GM12878 (cell line): ENCODE data around the gene SPR. TPM values are rescaled to one million over a fixed set of nuclear protein-coding genes. Genes with fewer than 3 reads are reported as not detected.

Experiments
- ATAC-seq: fragments of 200-7000 bp; cut with Tn5 transposase; 3 replicates; pipeline ENCODE4 v1.9.1; 2020; ENCODE audit warnings: mild to moderate bottlenecking, moderate library complexity
- BruUV-seq: library from RNA; stranded (reverse); fragments of 400-500 nt; replicated peaks from 2 replicates; lab custom pipeline; 2021; lab: Mats Ljungman, UMichigan
- CTCF ChIA-PET: fragments of 300-600 bp; sonication (Branson Sonifier 250); formaldehyde crosslinking; extraction: SDS; loops from one replicate; lab custom pipeline; 2021; ENCODE audit warnings: inconsistent platforms; lab: Yijun Ruan, JAX
- POLR2A ChIA-PET: fragments of 350-600 bp; formaldehyde crosslinking; extraction: SDS; loops from one replicate; lab custom pipeline; 2021; ENCODE audit warnings: inconsistent platforms; lab: Charles Lee
- RAD21 ChIA-PET: fragments of 300-600 bp; sonication (Branson Sonifier 250); formaldehyde crosslinking; loops from one replicate; lab custom pipeline; 2023; ENCODE audit warnings: antibody characterized with exemption; ENCODE audit not compliant: unreplicated experiment; lab: Charles Lee
- SMC1A ChIA-PET: fragments of 300-600 bp; sonication (Branson Sonifier 250); formaldehyde crosslinking; loops from one replicate; lab custom pipeline; 2023; ENCODE audit not compliant: unreplicated experiment, uncharacterized antibody; lab: Charles Lee
- DNase-seq: peaks from one replicate; pipeline ENCODE4 v3.0.0-alpha.2; 2011; ENCODE audit warnings: low read depth, low spot score
- FAIRE-seq: peaks from 3 replicates; lab custom pipeline; 2011; peaks lifted over from hg19 to GRCh38; lab: Jason Lieb, UNC
- H2AFZ ChIP-seq: 2 replicates; pipeline ENCODE4 v1.6.0; 2011; ENCODE audit warnings: low read depth, low read length, control low read depth; ENCODE audit not compliant: control insufficient read depth
- H3K27ac ChIP-seq: 2 replicates; pipeline ENCODE4 v1.5.1; 2011; ENCODE audit warnings: control low read depth; ENCODE audit not compliant: control insufficient read depth, insufficient read depth
- H3K27me3 ChIP-seq, 2 experiments: replicated peaks in 1 of 2; 2 replicates each; pipeline versions ENCODE4 v1.6.0 to v1.6.1; 2011; ENCODE audit warnings: low read length in 1 of 2; ENCODE audit not compliant: control insufficient read depth in 2 of 2, insufficient read depth in 2 of 2
- H3K36me3 ChIP-seq, 2 experiments: 2 replicates each; pipeline ENCODE4 v1.5.1; 2011; ENCODE audit warnings: low read length in 1 of 2; ENCODE audit not compliant: control insufficient read depth in 2 of 2, insufficient read depth in 2 of 2
- H3K4me1 ChIP-seq: 2 replicates; pipeline ENCODE4 v1.6.1; 2011; ENCODE audit warnings: mild to moderate bottlenecking, low read length, moderate library complexity, mixed read lengths; ENCODE audit not compliant: control insufficient read depth, insufficient read depth
- H3K4me2 ChIP-seq: 2 replicates; pipeline ENCODE4 v1.6.0; 2011; ENCODE audit warnings: control low read depth; ENCODE audit not compliant: control insufficient read depth, insufficient read depth
- H3K4me3 ChIP-seq: fragments of 200-600 bp; sonication (generic); 2 replicates; pipeline ENCODE4 v1.5.1; 2016
- H3K79me2 ChIP-seq: 2 replicates; pipeline ENCODE4 v1.6.0; 2011; ENCODE audit warnings: low read length; ENCODE audit not compliant: control insufficient read depth, insufficient read depth
- H3K9ac ChIP-seq: 2 replicates; pipeline ENCODE4 v1.8.0; 2011; ENCODE audit warnings: low read length, control low read depth, mixed read lengths; ENCODE audit not compliant: control insufficient read depth, insufficient read depth
- H3K9me3 ChIP-seq: replicated peaks from 3 replicates; pipeline ENCODE4 v1.5.1; 2011; ENCODE audit warnings: mild to moderate bottlenecking, low read length; ENCODE audit not compliant: control insufficient read depth, insufficient read depth
- H4K20me1 ChIP-seq: 2 replicates; pipeline ENCODE4 v1.6.0; 2011; ENCODE audit not compliant: control insufficient read depth, insufficient read depth
- FOXM1 ChIP-seq: IDR thresholded peaks from 2 replicates; pipeline ENCODE4 v1.6.1; 2012; ENCODE audit warnings: low read depth, mild to moderate bottlenecking, inconsistent platforms, low read length, moderate library complexity
- ZNF384 ChIP-seq: IDR thresholded peaks from 2 replicates; pipeline ENCODE4 v1.6.1; 2012; ENCODE audit warnings: low read depth, mild to moderate bottlenecking, low read length, improper control_type of control experiment, borderline replicate concordance
- ZSCAN29 ChIP-seq: fragments of 450-650 bp; IDR thresholded peaks from 2 replicates; pipeline ENCODE4 v1.6.1; 2017; ENCODE audit warnings: mild to moderate bottlenecking, moderate library complexity
- WGBS: methylation state at CpG from one replicate; pipeline ENCODE4 v1.1.6; 2016; ENCODE audit warnings: low lambda C conversion rate; ENCODE audit not compliant: insufficient replicate concordance, insufficient coverage; ENCODE audit errors: missing lambda C conversion rate; 5-methylcytosine and 5-hydroxymethylcytosine counted together
- in situ Hi-C: fragments of 300-500 bp; cut with MboI; formaldehyde crosslinking; loops from 9 replicates; pipeline ENCODE4 v1.14.3; 2018; ENCODE audit warnings: mixed read lengths
- intact Hi-C: fragments of 100-400 bp; cut with micrococcal nuclease; formaldehyde crosslinking; loops from one replicate; pipeline ENCODE4 v1.14.2; 2022; ENCODE audit not compliant: unreplicated experiment
- polyA plus RNA-seq, 11 experiments: library from polyadenylated mRNA; depleted of rRNA in 4 of 11; unstranded in 6 of 11; stranded (reverse) in 5 of 11; fragments of >200 nt; fragmentation: Nextera tagmentation in 4 of 11; fragmentation: Illumina TruSeq in 1 of 11; extraction: Ambion mirVana in 4 of 11; extraction: Trizol in 1 of 11; gene quantifications; 1 replicate in 1 of 11; 2 replicates in 10 of 11; pipeline versions ENCODE4 v1.2.1 to v1.2.3, GENCODE V29; 2011 to 2016; ENCODE audit warnings: inconsistent platforms in 2 of 11, missing spikeins in 2 of 11, low read depth in 1 of 11
- total RNA-seq, 4 experiments: library from RNA; depleted of rRNA in 3 of 4; stranded (reverse); fragments of >200 nt in 3 of 4; fragmentation: Illumina TruSeq in 1 of 4; extraction: Trizol in 1 of 4; gene quantifications; 2 replicates each; pipeline versions ENCODE4 v1.2.1 to v1.2.3, GENCODE V29; 2013 to 2021
- TF ChIP-seq, protein P1 (sequence below), 3 experiments: IDR thresholded peaks in 2 of 3; conservative IDR thresholded peaks in 1 of 3; 2 replicates each; pipeline ENCODE4 v1.5.1; 2011; ENCODE audit warnings: low read depth in 3 of 3, low read length in 3 of 3, mild to moderate bottlenecking in 3 of 3, control low read depth in 2 of 3, moderate library complexity in 2 of 3, inconsistent platforms in 1 of 3, mixed read lengths in 1 of 3; ENCODE audit not compliant: control insufficient read depth in 2 of 3, insufficient read depth in 1 of 3; ENCODE audit errors: extremely low read depth in 1 of 3
- TF ChIP-seq, protein P2 (sequence below): IDR thresholded peaks from 2 replicates; pipeline ENCODE4 v1.6.1; 2012; ENCODE audit warnings: low read length, inconsistent platforms

SPR gene
- total and polyA plus RNA-seq, 10 of the 15 experiments (the other 5 are each of a cell fraction or from before 2014, with no cell fraction given), result 0.68 to 7.8 (median 2.5) TPM

DNA sequence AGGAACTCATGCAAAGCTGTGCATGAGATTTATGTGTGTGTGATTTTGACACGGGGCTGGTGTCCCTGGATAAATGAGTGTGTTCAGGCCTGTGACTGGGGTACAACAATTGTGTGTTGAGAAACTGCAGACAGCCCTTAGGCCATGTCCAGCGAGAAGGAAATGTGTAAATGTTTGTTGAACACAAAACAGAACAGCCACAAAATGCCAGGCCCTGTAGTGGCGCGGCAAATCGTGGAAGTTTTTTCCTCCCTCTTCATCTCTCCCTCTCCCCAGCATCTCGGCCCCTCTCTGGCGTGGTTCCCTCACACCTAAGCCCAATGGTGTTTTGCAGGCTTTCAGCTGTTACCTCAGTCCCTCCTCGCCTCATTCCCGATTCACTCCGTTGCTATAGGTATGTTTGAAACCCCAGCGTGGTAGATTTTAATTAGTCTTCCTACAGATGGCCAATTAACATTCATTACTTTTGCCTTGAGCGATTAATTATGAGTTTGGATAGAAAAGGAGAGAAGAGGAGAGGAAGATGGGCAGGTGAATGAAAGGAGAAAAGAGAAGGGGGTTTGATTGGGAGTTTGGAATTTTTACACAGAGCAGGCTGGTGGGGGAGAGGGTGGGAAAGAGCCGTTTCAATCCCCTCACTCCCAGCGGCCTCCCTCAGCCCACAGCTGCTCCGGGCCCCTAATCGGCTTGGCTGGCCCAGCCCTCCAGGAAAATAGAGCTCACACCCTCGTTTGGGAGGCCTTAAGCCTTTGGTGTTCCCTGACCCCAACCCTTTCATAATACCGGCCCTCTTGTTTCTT, 10.8 kb downstream of the SPR start (continued):
- TF ChIP-seq, protein P1, sequence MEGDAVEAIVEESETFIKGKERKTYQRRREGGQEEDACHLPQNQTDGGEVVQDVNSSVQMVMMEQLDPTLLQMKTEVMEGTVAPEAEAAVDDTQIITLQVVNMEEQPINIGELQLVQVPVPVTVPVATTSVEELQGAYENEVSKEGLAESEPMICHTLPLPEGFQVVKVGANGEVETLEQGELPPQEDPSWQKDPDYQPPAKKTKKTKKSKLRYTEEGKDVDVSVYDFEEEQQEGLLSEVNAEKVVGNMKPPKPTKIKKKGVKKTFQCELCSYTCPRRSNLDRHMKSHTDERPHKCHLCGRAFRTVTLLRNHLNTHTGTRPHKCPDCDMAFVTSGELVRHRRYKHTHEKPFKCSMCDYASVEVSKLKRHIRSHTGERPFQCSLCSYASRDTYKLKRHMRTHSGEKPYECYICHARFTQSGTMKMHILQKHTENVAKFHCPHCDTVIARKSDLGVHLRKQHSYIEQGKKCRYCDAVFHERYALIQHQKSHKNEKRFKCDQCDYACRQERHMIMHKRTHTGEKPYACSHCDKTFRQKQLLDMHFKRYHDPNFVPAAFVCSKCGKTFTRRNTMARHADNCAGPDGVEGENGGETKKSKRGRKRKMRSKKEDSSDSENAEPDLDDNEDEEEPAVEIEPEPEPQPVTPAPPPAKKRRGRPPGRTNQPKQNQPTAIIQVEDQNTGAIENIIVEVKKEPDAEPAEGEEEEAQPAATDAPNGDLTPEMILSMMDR (IDR thresholded peaks at IDR 0.05 in 2 of 3, conservative IDR thresholded peaks at IDR 0.05 in 1 of 3; ENCODE audit: control insufficient read depth in 2 of 3, extremely low read depth in 1 of 3, insufficient read depth in 1 of 3, low read depth in 3 of 3, low read length in 3 of 3), result no peak
- TF ChIP-seq, protein P2, sequence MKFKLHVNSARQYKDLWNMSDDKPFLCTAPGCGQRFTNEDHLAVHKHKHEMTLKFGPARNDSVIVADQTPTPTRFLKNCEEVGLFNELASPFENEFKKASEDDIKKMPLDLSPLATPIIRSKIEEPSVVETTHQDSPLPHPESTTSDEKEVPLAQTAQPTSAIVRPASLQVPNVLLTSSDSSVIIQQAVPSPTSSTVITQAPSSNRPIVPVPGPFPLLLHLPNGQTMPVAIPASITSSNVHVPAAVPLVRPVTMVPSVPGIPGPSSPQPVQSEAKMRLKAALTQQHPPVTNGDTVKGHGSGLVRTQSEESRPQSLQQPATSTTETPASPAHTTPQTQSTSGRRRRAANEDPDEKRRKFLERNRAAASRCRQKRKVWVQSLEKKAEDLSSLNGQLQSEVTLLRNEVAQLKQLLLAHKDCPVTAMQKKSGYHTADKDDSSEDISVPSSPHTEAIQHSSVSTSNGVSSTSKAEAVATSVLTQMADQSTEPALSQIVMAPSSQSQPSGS, result no peak

DNA sequence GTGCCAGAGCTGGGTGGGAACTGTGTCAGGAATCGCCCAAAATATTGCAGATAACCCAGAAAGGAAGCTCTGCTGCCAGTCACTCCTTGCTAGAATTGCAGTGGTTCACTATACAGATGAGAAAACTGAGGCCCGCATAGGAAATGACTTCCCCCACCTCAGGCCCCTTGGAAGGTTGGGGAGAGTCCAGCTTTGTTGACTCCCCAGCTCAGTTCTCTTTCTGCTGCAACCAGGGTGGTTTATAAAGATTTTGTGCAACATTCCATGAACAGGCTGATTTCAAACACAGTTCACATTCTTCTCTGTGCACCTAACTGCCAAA, 11.3 kb downstream of the SPR start:
- DNase-seq, result no peak
- SMC1A ChIA-PET, result interaction anchor here (0.5 to 2.0 kb wide), 5 partner anchors 13 to 376 kb away, joined by 3 to 7 read pairs (median 4); no protein-coding TSS in a partner anchor
- Histone ChIP-seq H3K27me3 (no peaks in the 10 kb centered on the region; a peak in 1 of 4 replicates), H3K9ac (no peak overlapping the region), H3K4me1 (peaks cover 23% of the 10 kb centered on the region), H2AFZ (no peak overlapping the region), H3K4me2 (no peak overlapping the region)
- no peak for FAIRE-seq
- in situ Hi-C loops, result no loop called here
- intact Hi-C loops, result no loop called here
- 47% methylated on average over 2 of the region's 2 CpGs for WGBS
- TF ChIP-seq ZSCAN29, result no peak
- no peak for TF ChIP-seq FOXM1
- TF ChIP-seq ZNF384, result no peak
- TF ChIP-seq, all 136 proteins: peak for 0
- H3K27ac ChIP-seq, result no peak overlapping the region
- BruUV-seq, result no TSS peak
- H3K79me2 ChIP-seq, result no peaks in the 10 kb centered on the region
- CTCF ChIA-PET, result interaction anchor here (1.2 to 14.3 kb wide), 6 partner anchors 11 to 76 kb away, joined by 3 to 437 read pairs (median 5); partner anchors contain the start of genes EMX1 and SPR
- H3K9me3 ChIP-seq, result no peaks in the 10 kb centered on the region
- no peaks in the 10 kb centered on the region for H4K20me1 ChIP-seq
- ATAC-seq, result no peak
- no peaks in the 10 kb centered on the region for H3K36me3 ChIP-seq
- RAD21 ChIA-PET, result interaction anchor here (1.1 to 1.5 kb wide), 2 partner anchors 16 to 75 kb away, joined by 4 read pairs; no protein-coding TSS in a partner anchor
- no peak overlapping the region for H3K4me3 ChIP-seq
- POLR2A ChIA-PET, result interaction anchor here (0.6 kb wide), 1 partner anchor 17 kb away, joined by 3 read pairs; no protein-coding TSS in a partner anchor
